Heart left ventricle (tissue), 13 donors: ENCODE measurements around the gene CRYZL1.

Experiments
- POLR2A ChIP-seq, 2 donors: fragments of 450-650 bp; IDR thresholded peaks; one replicate each; pipeline ENCODE4 v1.6.1; 2017; ENCODE audit warnings: antibody characterized with exemption in 2 of 2, mild to moderate bottlenecking in 2 of 2, moderate library complexity in 2 of 2
- TF ChIP-seq, protein P1 (sequence below), 12 donors: fragments of 200-600 bp; sonication (generic) in 4 of 12; IDR thresholded peaks; one replicate each; pipeline versions ENCODE4 v1.5.0 to v1.8.0; 2018 to 2022; ENCODE audit warnings: antibody characterized with exemption in 12 of 12, mild to moderate bottlenecking in 5 of 12
- donor health status: ischemic (EF 13 %, LVEDD 7.1; RV severe dilation, severe dysfunction).
- donor health status: DM: no; HTN: yes; CAD: no.
- donor health status: DM: no; HTN: no; CAD: no.
- donor health status: ischemic (EF 25% LVEDD 6.9; RV normal size, moderate dysfunction).
- donor health status: ischemic (EF 25% LVEDD 5.7; RV mildly dilated, moderate dysfunction).
- donor health status: ischemic (EF 35%, LVEDD 5.7; RV mildly dilated, moderate dysfunction).
- donor health status: nonischemic (EF 11% LVEDD 7.7; RV severe dilation, severe dysfunction).
- donor health status: DM: yes; HTN: yes; CAD: no.
- donor health status: PGD.
- donor health status: ischemic (EF 29% LVEDD 5.4; RV normal size, mild dysfunction).
- donor health status: nonischemic (EF 23%, LVEDD 6.1; RV moderate dilation, normal function).

DNA sequence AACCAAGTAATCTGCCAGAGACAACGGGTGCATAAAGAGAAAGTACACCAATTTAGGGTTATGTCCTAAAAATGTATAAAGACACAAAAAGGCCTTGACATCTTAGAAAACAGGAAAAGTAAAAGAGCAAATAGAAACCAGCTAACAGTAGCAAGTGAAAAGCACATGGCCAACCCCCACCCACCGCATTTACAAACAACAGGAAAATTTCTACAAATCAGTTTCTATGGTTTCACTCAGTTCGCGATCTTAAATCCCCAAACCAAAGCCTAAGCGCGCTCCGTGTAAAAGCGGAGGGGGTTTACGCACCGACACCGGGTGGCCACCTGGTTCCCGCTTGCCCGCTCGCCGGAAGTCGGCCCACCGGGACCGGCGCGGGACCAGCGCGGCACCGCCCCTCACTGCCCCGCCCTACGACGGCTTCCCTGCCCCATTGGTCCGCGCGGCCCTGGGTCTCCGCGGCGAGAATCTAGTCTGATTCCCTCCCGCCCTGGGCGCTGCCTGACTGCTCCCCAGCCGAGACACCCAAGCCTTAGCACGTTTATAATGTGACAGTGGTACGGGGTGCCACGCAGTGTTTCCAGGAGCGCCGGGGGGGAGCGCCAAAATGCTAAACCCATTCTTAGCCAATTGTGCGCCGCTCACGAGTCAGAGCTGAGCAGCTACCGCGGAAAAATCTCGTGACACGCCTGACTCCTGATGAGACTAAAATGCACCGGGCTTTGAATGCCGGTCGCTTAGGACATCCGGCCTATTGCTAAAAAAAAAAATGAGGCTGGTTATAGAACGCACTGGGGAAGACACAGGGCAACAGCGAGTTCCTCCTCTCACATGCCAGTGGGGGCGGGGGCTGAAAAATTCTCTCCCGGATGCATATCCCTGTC lies 99.5 kb downstream of the CRYZL1 start, which contains the start of gene GART:
- TF ChIP-seq, protein P1, sequence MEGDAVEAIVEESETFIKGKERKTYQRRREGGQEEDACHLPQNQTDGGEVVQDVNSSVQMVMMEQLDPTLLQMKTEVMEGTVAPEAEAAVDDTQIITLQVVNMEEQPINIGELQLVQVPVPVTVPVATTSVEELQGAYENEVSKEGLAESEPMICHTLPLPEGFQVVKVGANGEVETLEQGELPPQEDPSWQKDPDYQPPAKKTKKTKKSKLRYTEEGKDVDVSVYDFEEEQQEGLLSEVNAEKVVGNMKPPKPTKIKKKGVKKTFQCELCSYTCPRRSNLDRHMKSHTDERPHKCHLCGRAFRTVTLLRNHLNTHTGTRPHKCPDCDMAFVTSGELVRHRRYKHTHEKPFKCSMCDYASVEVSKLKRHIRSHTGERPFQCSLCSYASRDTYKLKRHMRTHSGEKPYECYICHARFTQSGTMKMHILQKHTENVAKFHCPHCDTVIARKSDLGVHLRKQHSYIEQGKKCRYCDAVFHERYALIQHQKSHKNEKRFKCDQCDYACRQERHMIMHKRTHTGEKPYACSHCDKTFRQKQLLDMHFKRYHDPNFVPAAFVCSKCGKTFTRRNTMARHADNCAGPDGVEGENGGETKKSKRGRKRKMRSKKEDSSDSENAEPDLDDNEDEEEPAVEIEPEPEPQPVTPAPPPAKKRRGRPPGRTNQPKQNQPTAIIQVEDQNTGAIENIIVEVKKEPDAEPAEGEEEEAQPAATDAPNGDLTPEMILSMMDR (IDR thresholded peaks at IDR 0.05) = no peak
- TF ChIP-seq POLR2A (IDR thresholded peaks at IDR 0.05) = peak in 1 of 2 donors; percentile 60
